ENCODE data around the gene RNF31.

The RNF31 gene

DNA sequence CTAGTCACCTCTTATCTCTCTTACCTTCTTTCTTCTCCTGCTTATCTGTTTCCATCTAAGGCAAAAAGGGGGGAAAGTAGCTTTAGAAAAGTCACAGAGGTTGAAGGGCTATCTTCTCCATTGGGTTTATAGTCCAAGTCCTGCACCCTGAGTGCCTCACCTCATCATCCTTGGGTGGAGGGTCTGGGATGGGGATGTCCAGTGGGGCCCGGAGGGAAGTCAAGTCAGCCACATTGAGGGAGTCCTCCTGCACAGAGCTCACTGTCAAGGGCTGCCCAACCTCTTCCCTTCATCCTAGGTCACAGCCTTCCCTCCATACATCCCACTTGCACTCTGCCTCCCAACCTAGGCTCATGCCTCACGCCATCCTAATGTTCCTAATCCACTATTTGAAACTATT lies 2.1 kb upstream of the RNF31 start:
- TF ChIP-seq, protein P1, sequence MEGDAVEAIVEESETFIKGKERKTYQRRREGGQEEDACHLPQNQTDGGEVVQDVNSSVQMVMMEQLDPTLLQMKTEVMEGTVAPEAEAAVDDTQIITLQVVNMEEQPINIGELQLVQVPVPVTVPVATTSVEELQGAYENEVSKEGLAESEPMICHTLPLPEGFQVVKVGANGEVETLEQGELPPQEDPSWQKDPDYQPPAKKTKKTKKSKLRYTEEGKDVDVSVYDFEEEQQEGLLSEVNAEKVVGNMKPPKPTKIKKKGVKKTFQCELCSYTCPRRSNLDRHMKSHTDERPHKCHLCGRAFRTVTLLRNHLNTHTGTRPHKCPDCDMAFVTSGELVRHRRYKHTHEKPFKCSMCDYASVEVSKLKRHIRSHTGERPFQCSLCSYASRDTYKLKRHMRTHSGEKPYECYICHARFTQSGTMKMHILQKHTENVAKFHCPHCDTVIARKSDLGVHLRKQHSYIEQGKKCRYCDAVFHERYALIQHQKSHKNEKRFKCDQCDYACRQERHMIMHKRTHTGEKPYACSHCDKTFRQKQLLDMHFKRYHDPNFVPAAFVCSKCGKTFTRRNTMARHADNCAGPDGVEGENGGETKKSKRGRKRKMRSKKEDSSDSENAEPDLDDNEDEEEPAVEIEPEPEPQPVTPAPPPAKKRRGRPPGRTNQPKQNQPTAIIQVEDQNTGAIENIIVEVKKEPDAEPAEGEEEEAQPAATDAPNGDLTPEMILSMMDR (IDR thresholded peaks at IDR 0.05) = no peak

GRCh38 chr14:24145690-24146452 lies 1.4 kb upstream of the RNF31 start:
- TF ChIP-seq, protein P1 (IDR thresholded peaks at IDR 0.05) = no peak

- TF ChIP-seq, protein P1 (IDR thresholded peaks at IDR 0.05) = no peak
These were observed 783 bp upstream of the RNF31 start, which contains the start of gene PSME2 for GRCh38 chr14:24146453-24146977. Gene PSME2 (minus strand): TSS chr14:24146610. CDS start chr14:24146581, 29 bp downstream.

DNA sequence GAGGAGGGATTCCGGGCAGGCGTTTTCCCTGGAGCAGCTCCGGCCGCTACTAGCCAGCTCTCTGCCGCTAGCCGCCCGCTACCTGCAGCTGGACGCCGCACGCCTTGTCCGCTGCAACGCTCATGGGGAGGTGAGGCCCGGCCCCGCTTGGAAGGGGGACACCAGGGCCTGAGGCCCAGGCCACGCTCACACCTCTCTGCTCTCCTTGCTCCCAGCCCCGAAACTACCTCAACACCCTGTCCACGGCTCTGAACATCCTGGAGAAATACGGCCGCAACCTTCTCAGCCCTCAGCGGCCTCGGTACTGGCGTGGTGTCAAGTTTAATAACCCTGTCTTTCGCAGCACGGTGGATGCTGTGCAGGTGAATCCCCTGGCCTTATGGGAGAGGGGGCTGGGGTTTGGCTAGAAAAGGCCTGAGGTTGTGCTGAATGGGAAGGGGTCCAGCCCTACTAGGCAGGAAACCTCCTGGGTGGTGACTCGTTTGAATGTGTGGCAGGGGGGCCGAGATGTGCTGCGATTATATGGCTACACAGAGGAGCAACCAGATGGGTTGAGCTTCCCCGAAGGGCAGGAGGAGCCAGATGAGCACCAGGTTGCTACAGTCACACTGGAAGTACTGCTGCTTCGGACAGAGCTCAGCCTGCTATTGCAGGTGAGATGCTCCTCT lies 597 bp downstream of the RNF31 start:
- TF ChIP-seq, protein P1 (IDR thresholded peaks at IDR 0.05) = no peak

- TF ChIP-seq, protein P1 (IDR thresholded peaks at IDR 0.05) = no peak
These were observed 2.1 kb downstream of the RNF31 start for GRCh38 chr14:24149302-24149969.

- TF ChIP-seq, protein P1 (IDR thresholded peaks at IDR 0.05) = no peak
These were observed 2.8 kb downstream of the RNF31 start for GRCh38 chr14:24150061-24150460.

DNA sequence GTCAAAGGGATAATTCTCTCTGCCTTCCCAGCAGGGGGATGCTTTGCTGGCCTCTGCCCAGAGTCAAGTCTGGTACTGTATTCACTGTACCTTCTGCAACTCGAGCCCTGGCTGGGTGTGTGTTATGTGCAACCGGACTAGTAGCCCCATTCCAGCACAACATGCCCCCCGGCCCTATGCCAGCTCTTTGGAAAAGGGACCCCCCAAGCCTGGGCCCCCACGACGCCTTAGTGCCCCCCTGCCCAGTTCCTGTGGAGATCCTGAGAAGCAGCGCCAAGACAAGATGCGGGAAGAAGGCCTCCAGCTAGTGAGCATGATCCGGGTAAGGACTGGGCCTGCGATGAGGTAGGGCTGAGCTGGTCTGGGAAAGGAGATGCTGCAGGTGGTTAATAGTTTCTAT lies 3.3 kb downstream of the RNF31 start:
- TF ChIP-seq, protein P1 (IDR thresholded peaks at IDR 0.05) = no peak
